ENCODE data around the gene MATN4. TPM values are rescaled to one million over a fixed set of nuclear protein-coding genes. Genes with fewer than 3 reads are reported as not detected.
A peak's percentile ranks its signal among the peaks of the same experiment; 100 is the strongest.

MATN4 gene
- total and polyA plus RNA-seq, 2 of the 13 experiments (the other 11 are each of a cell fraction or from before 2014, with no cell fraction given), result not detected

DNA sequence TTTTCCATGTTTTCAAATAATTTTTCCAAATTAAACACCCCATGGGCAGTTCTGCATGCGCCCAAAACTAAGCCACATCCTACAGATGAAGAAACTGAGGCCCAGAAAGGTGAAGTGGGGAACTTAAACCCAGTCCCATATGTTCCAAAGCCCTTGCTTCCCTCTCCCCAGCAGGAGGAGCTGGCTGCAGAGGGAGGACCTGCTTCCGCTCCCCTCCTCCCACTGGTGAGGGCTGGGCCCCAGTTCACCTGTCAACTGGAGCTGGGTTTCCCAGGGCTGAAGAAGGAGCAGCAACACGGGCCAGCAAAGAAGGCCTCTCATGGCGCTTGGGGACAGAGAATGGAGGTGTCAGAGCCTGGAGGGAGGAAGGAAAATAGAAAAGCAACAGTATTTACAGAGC, 2.8 kb downstream of the MATN4 start:
- TF ChIP-seq CTCF (CRISPR knock-in tag; IDR thresholded peaks at IDR 0.05) (peak; percentile 41), ETV5 (CRISPR knock-in tag; IDR thresholded peaks at IDR 0.05; ENCODE audit: borderline replicate concordance) (peak; percentile 54), SOX6 (IDR thresholded peaks at IDR 0.05) (no peak), SOX6 (CRISPR knock-in tag; IDR thresholded peaks at IDR 0.05) (no peak), MTA3 (CRISPR knock-in tag; IDR thresholded peaks at IDR 0.05) (no peak), ZNF263 (CRISPR knock-in tag; IDR thresholded peaks at IDR 0.05) (peak; percentile 99), HIVEP1 (CRISPR knock-in tag; IDR thresholded peaks at IDR 0.05) (no peak), XRCC5 (optimal IDR thresholded peaks at IDR 0.05; ENCODE audit: low read length) (peak; percentile 47), GZF1 (CRISPR knock-in tag; IDR thresholded peaks at IDR 0.05) (no peak), NR3C1 (CRISPR knock-in tag; IDR thresholded peaks at IDR 0.05) (no peak)
- DNase-seq (ENCODE audit: low spot score), result no peak
- intact Hi-C loops (cut with micrococcal nuclease; ENCODE audit: unreplicated experiment), result no loop called here
- 0 out of 2 replicates have a peak, but pooled peaks cover 4% of the 10 kb centered on the region for H3K4me1 ChIP-seq (ENCODE audit: insufficient read depth, low read length)
- H4K20me1 ChIP-seq (ENCODE audit: insufficient read depth, low read length), result no peaks in the 10 kb centered on the region
- peaks cover 6 to 32% of the 10 kb centered on the region in 2 experiments; a peak in 4 of 5 replicates for H3K27me3 ChIP-seq (ENCODE audit: control insufficient read depth in 1 of 2, insufficient read depth in 2 of 2, low read length in 2 of 2)
- no peak for ATAC-seq
- H2AFZ ChIP-seq (ENCODE audit: low read length), result no peak overlapping the region
- no peak overlapping the region for H3K4me3 ChIP-seq (replicated peaks in 1 of 3; ENCODE audit: insufficient read depth in 1 of 3, low read depth in 2 of 3, low read length in 3 of 3)
- POLR2A ChIA-PET, result no interaction called here
- in situ Hi-C loops (cut with HindIII; ENCODE audit: extremely low pct_ligation_motif_present, low pct_unique_long_range_greater_than_20kb), result no loop called here
- H3K27ac ChIP-seq (ENCODE audit: extremely low read length, insufficient read depth, low read length), result no peak overlapping the region
- CTCF ChIA-PET (ENCODE audit: low intra/inter-chr PET ratio, low total read pairs), result interaction anchor here (1.6 kb wide), 1 partner anchor 145 kb away, joined by 6 read pairs; no protein-coding TSS in a partner anchor
- no peak overlapping the region for H3K9ac ChIP-seq (ENCODE audit: insufficient read depth, low read depth, low read length)
- H3K9me3 ChIP-seq (ENCODE audit: low read length), result no peaks in the 10 kb centered on the region
- BruUV-seq (replicated peaks), result no TSS peak
- no peaks in the 10 kb centered on the region for H3K79me2 ChIP-seq (ENCODE audit: insufficient read depth, low read length)
- no peaks in the 10 kb centered on the region for H3K36me3 ChIP-seq (replicated peaks in 1 of 2; ENCODE audit: control insufficient read depth in 1 of 2, insufficient read depth in 2 of 2, low read length in 2 of 2)
- 15% methylated on average over 4 of the region's 4 CpGs for WGBS (ENCODE audit: low lambda C conversion rate)
- H3K4me2 ChIP-seq (ENCODE audit: low read depth, low read length), result no peak overlapping the region
- FAIRE-seq, result no peak
